HG02884 (cell line): ENCODE data around the gene TUT4.

Experiments
- ATAC-seq: cut with Tn5 transposase; IDR thresholded peaks from one replicate; pipeline ENCODE4 v1.9.1; 2021; ENCODE audit warnings: mild to moderate bottlenecking, moderate library complexity; ENCODE audit not compliant: unreplicated experiment

TUT4 gene

GRCh38 chr1:52413410-52413989 lies 139.4 kb downstream of the TUT4 start:
- ATAC-seq, result no peak

DNA sequence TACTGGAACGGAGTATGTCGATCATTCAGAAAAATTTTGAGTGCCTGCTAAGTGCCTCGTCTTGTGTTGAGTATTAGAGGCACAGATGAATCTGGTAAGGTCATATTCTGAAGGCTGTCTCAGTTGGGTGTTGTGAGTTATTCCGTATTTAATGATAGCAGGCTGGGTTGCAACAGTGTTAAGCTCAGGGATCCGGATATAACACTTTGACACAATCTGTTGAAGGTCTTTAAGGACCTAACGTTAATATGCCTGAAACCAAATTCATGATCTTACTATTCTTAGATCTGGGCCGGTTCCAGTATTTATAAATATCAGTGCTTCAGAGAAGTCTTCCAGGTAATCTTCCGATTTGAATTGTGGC lies 147.9 kb downstream of the TUT4 start:
- ATAC-seq, result no peak

DNA sequence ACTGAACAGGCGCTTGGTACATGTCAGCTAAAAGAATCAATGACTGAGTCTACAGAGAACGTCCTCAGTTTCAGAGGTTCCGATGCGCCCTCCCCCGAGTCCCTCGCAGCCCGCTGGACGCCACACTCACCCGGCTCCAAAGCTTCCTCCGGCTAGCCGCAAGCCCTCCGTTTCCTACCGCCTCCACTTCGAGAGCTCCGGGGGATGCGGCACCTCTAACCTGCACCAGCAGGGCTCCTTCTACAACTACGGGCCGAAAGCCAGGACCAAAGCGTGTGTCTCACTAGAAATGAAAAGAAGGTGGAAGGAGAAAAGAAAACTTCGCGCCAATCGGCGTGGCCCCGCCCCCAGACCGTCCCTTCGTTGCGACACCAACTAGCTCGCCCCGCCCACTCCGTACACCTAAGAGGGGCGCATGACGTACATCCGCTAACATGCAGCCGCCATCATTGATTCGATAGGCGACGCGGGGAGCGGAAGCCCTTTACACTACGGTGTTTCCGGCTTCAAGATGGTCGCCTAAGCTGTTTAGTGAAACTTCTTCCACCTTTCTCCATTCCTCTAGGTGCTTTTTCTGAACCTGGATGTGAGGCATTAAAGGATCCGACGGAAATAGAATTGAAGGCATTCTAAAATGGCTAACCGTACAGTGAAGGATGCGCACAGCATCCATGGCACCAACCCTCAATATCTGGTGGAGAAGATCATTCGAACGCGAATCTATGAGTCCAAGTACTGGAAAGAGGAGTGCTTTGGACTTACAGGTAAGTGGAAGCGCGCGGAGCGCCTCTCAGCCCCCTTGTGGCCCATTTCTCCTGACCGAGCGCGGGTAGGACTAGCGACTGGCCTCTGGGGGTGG lies 148.5 kb downstream of the TUT4 start, which contains the start of the genes ORC1 and PRPF38A:
Gene ORC1 (minus strand): TSS at position 308 of the 859 bp plus-strand sequence. CDS start 2,200 bp downstream, outside the sequence.
Gene PRPF38A (plus strand): TSS at position 487 of the 859 bp plus-strand sequence. CDS start 148 bp downstream, at position 635.
- ATAC-seq, result peak; percentile 91

GRCh38 chr1:52403566-52404115 lies 149.3 kb downstream of the TUT4 start:
- ATAC-seq, result peak; percentile 36

- no peak for ATAC-seq
These were observed 150.0 kb downstream of the TUT4 start for GRCh38 chr1:52402860-52403240.

DNA sequence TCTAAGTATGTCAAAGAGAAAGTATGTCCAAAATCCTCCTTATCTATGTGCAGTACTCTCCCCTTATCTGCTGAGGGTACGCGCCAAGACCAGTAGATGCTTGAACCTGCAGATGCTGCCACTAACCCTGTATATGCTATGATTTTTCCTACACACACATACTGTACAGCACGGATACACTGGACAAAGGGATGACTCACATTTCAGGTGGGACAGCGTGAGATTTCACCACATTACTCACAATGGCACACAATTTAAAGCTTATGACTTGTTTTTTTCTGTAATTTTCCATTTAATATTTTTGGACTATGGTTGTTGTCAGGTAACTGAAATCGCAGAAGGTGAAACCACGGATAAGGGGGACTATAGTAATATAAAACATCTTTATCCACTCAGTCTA lies 152.8 kb downstream of the TUT4 start:
- ATAC-seq, result no peak

GRCh38 chr1:52399629-52400028 lies 153.3 kb downstream of the TUT4 start:
- no peak for ATAC-seq

DNA sequence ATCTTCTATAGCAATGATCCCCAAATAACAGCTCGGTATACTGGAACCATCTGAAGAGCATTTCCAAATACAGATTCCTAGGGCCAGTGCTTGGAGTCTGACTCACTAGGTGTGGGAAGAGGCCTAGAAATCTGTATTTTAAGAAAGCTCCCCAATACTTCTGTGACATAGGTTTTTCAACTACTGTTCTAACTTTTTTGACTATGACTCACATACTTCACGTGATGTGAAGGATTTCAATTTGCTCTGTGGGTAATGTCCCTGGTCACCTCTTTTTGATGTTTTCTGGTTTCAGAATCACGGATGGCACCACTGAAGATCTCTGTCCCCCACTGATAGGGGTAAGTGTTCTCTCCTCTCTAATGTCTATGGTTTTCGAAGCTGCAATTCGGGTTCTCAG lies 159.7 kb downstream of the TUT4 start:
- no peak for ATAC-seq

DNA sequence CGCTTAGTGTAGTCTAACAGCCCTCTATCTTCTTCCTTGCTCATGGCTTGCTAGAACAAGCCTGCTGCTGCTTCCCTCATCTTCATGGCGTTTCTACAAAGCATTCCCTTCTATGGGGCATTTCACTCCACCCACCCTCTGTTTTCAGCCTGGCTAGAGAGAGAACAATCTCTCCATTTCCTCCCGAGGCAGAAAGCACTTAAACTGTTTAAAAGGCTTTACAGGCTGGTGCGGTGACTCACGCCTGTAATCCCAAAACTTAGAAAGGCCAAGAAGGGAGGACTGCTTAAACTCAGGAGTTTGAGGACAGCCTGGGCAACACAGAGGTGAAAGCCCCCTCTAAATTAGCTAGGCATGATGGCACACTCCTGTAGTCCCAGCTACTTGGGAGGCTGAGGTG lies 166.4 kb downstream of the TUT4 start:
- ATAC-seq, result no peak

DNA sequence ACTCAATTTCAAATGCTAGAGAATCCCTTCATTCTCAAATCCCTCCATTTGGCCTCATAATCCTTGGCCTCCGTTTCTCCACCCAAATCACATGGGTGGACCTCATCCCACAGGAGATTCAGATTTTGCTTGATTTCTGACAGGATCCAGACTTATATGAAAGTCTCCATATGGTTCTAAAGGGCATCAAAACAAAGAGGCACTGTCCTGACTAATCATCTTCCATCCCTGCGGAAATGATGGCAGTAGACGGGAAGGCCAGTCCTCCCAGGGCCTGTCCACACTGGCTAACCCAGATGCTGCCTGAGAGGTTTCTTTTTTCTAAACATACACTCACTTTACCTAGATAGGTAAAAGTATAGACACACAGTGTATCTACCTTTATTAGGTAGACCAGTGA lies 167.5 kb downstream of the TUT4 start:
- ATAC-seq, result no peak
